ENCODE measurements around the gene DAD1.
A peak's percentile ranks its signal among the peaks of the same experiment; 100 is the strongest.

Gene DAD1

GRCh38 chr14:22533057-22533704 is 55.8 kb downstream of the DAD1 start:
- TF ChIP-seq CTCF (IDR thresholded peaks at IDR 0.05; ENCODE audit: insufficient read depth, missing control alignments): no peak
- FAIRE-seq: no peak
- no peak for DNase-seq (ENCODE audit: insufficient read length, low spot score)

- FAIRE-seq (no peak), DNase-seq (ENCODE audit: insufficient read length, low spot score) (no peak)
- TF ChIP-seq CTCF (IDR thresholded peaks at IDR 0.05; ENCODE audit: insufficient read depth, missing control alignments): no peak
These were observed 56.5 kb downstream of the DAD1 start for GRCh38 chr14:22532345-22533056.

- no peak for TF ChIP-seq CTCF (IDR thresholded peaks at IDR 0.05; ENCODE audit: insufficient read depth, missing control alignments)
- DNase-seq (ENCODE audit: insufficient read length, low spot score) (no peak), FAIRE-seq (no peak)
These were observed 57.3 kb downstream of the DAD1 start for GRCh38 chr14:22531451-22532344.

GRCh38 chr14:22530127-22530526 is 58.9 kb downstream of the DAD1 start:
- FAIRE-seq (no peak), DNase-seq (ENCODE audit: insufficient read length, low spot score) (peak; percentile 36)
- TF ChIP-seq CTCF (IDR thresholded peaks at IDR 0.05; ENCODE audit: insufficient read depth, missing control alignments): no peak

GRCh38 chr14:22526744-22527143 is 62.3 kb downstream of the DAD1 start:
- TF ChIP-seq CTCF (IDR thresholded peaks at IDR 0.05; ENCODE audit: insufficient read depth, missing control alignments): no peak
- FAIRE-seq (no peak), DNase-seq (ENCODE audit: insufficient read length, low spot score) (no peak)

GRCh38 chr14:22526218-22526617 is 62.8 kb downstream of the DAD1 start:
- TF ChIP-seq CTCF (IDR thresholded peaks at IDR 0.05; ENCODE audit: insufficient read depth, missing control alignments): no peak
- FAIRE-seq (no peak), DNase-seq (ENCODE audit: insufficient read length, low spot score) (no peak)
